A549 (cell line): ENCODE data around the gene MAFG. TPM values are rescaled to one million over a fixed set of nuclear protein-coding genes. Genes with fewer than 3 reads are reported as not detected.

Experiments used
- ATAC-seq, 2 experiments: fragments of 200-7000 bp in 1 of 2; fragments of >200 bp in 1 of 2; cut with Nextera tagmentation in 1 of 2; cut with Tn5 transposase in 1 of 2; 3 replicates each; pipeline versions ENCODE4 v1.8.0 to v1.9.1; 2018 to 2020; ENCODE audit warnings: mild to moderate bottlenecking in 1 of 2, moderate library complexity in 1 of 2
- CTCF ChIA-PET: fragments of 300-600 bp; sonication (Branson Sonifier 250); formaldehyde crosslinking; extraction: SDS; loops from one replicate; lab custom pipeline; 2021; ENCODE audit warnings: antibody characterized with exemption, inconsistent platforms; lab: Yijun Ruan, JAX
- POLR2A ChIA-PET: fragments of 350-600 bp; formaldehyde crosslinking; extraction: SDS; loops from one replicate; lab custom pipeline; 2021; ENCODE audit warnings: antibody characterized with exemption, inconsistent platforms; lab: Yijun Ruan, JAX
- DNase-seq, 2 experiments: peaks; one replicate each; pipeline versions ENCODE4 v3.0.0 to v3.0.0-alpha.2; 2011 to 2016; ENCODE audit warnings: low read depth in 1 of 2, low spot score in 1 of 2
- FAIRE-seq: peaks from 2 replicates; lab custom pipeline; 2011; peaks lifted over from hg19 to GRCh38; lab: Jason Lieb, UNC
- H3K27ac ChIP-seq, 2 experiments: fragments of >200 bp; sonication (Bioruptor Twin); formaldehyde crosslinking; 3 replicates each; pipeline ENCODE4 v1.5.1; 2016 to 2017
- H3K4me1 ChIP-seq: fragments of >200 bp; sonication (Bioruptor Twin); formaldehyde crosslinking; 3 replicates; pipeline ENCODE4 v1.6.1; 2016
- H3K4me2 ChIP-seq: fragments of >200 bp; sonication (Bioruptor Twin); formaldehyde crosslinking; 3 replicates; pipeline ENCODE4 v1.6.1; 2016
- H3K4me3 ChIP-seq: fragments of >200 bp; sonication (Bioruptor Twin); formaldehyde crosslinking; 3 replicates; pipeline ENCODE4 v1.5.1; 2016
- H3K9me3 ChIP-seq: fragments of >200 bp; sonication (Bioruptor Twin); formaldehyde crosslinking; 3 replicates; pipeline ENCODE4 v1.6.1; 2016
- CEBPB ChIP-seq, 2 experiments: fragments of >200 bp in 1 of 2; sonication (Bioruptor Twin) in 1 of 2; formaldehyde crosslinking in 1 of 2; IDR thresholded peaks; 2 replicates each; pipeline ENCODE4 v1.6.1; 2012 to 2016
- CHD2 ChIP-seq: fragments of 150-350 bp; IDR thresholded peaks from 2 replicates; pipeline ENCODE4 v1.6.1; 2014; ENCODE audit warnings: low read length; ENCODE audit not compliant: partially characterized antibody
- CHD4 ChIP-seq: fragments of 200-600 bp; sonication (generic); IDR thresholded peaks from 2 replicates; pipeline ENCODE4 v1.6.1; 2016; ENCODE audit warnings: antibody characterized with exemption, mild to moderate bottlenecking, borderline replicate concordance
- EP300 ChIP-seq, 2 experiments: fragments of >200 bp; sonication (Bioruptor Twin); formaldehyde crosslinking; IDR thresholded peaks; 2 replicates in 1 of 2; 3 replicates in 1 of 2; pipeline ENCODE4 v1.6.1; 2016 to 2017
- FOSL2 ChIP-seq, 2 experiments: fragments of 450-650 bp in 1 of 2; fragments of >200 bp in 1 of 2; sonication (Bioruptor Twin) in 1 of 2; formaldehyde crosslinking; IDR thresholded peaks; 2 replicates each; pipeline versions ENCODE4 v1.5.0 to v1.6.1; 2016 to 2020; ENCODE audit warnings: mild to moderate bottlenecking in 1 of 2, moderate library complexity in 1 of 2
- HEYL ChIP-seq: fragments of 250-450 bp; sonication (Bioruptor Pico); IDR thresholded peaks from 2 replicates; pipeline ENCODE4 v1.8.0; 2021; ENCODE audit warnings: mild to moderate bottlenecking, moderate library complexity
- HOXA7 ChIP-seq: fragments of 250-450 bp; sonication (Bioruptor Pico); IDR thresholded peaks from 2 replicates; pipeline ENCODE4 v1.5.0; 2020; ENCODE audit warnings: mild to moderate bottlenecking, moderate library complexity
- HOXB13 ChIP-seq: fragments of 250-450 bp; sonication (Bioruptor Pico); IDR thresholded peaks from 2 replicates; pipeline ENCODE4 v1.5.0; 2020; ENCODE audit warnings: low read depth, mild to moderate bottlenecking, moderate library complexity
- MAZ ChIP-seq: fragments of 150-350 bp; IDR thresholded peaks from 2 replicates; pipeline ENCODE4 v1.6.1; 2014; ENCODE audit warnings: antibody characterized with exemption, low read depth, low read length, borderline replicate concordance
- POLR2A ChIP-seq: IDR thresholded peaks from 2 replicates; pipeline ENCODE4 v1.6.1; 2012; ENCODE audit warnings: mild to moderate bottlenecking, low read length
- RCOR1 ChIP-seq: fragments of 150-350 bp; IDR thresholded peaks from 2 replicates; pipeline ENCODE4 v1.6.1; 2014; ENCODE audit warnings: antibody characterized with exemption, low read length, low read depth
- RNF2 ChIP-seq: fragments of 200-600 bp; sonication (generic); IDR thresholded peaks from 2 replicates; pipeline ENCODE4 v1.6.1; 2016; ENCODE audit warnings: low read depth, mild to moderate bottlenecking, antibody characterized with exemption, moderate library complexity, borderline replicate concordance
- ZNF302 ChIP-seq: fragments of 250-450 bp; sonication (Bioruptor Pico); IDR thresholded peaks from 2 replicates; pipeline ENCODE4 v1.9.0; 2021; ENCODE audit warnings: inconsistent platforms, mild to moderate bottlenecking, moderate library complexity
- WGBS: methylation state at CpG from one replicate; pipeline ENCODE4 v1.1.6; 2017; ENCODE audit errors: missing lambda C conversion rate; 5-methylcytosine and 5-hydroxymethylcytosine counted together
- polyA plus RNA-seq, 4 experiments: library from polyadenylated mRNA; depleted of rRNA in 3 of 4; stranded (reverse); fragments of >200 nt; fragmentation: RNase III in 1 of 4; extraction: RNeasy Plus Mini Kit Qiagen cat#74134 plus additional on column Dnase treatment in 1 of 4; gene quantifications; 2 replicates in 3 of 4; 3 replicates in 1 of 4; pipeline ENCODE4 v1.2.3, GENCODE V29; 2011 to 2017
- TF ChIP-seq, protein P1 (sequence below): fragments of 250-450 bp; sonication (Bioruptor Pico); IDR thresholded peaks from 2 replicates; pipeline ENCODE4 v1.5.0; 2021; ENCODE audit warnings: mild to moderate bottlenecking, moderate library complexity, borderline replicate concordance
- TF ChIP-seq, protein P2 (sequence below): fragments of 150-350 bp; IDR thresholded peaks from 2 replicates; pipeline ENCODE4 v1.6.1; 2014; ENCODE audit warnings: low read depth, mild to moderate bottlenecking, low read length
- TF ChIP-seq, protein P3 (sequence below): IDR thresholded peaks from 2 replicates; pipeline ENCODE4 v1.6.1; 2012; ENCODE audit warnings: low read depth, borderline replicate concordance
- TF ChIP-seq, protein P4 (sequence below): IDR thresholded peaks from 2 replicates; pipeline ENCODE4 v1.6.1; 2012
- TF ChIP-seq, protein P5 (sequence below): fragments of 200-600 bp; sonication (generic); IDR thresholded peaks from 2 replicates; pipeline ENCODE4 v1.6.1; 2016; ENCODE audit warnings: antibody characterized with exemption, mild to moderate bottlenecking, moderate library complexity
- TF ChIP-seq, protein P6 (sequence below): fragments of 250-450 bp; sonication (Bioruptor Pico); IDR thresholded peaks from 2 replicates; pipeline ENCODE4 v1.5.0; 2020; ENCODE audit warnings: low read depth, mild to moderate bottlenecking, moderate library complexity

The MAFG gene
- polyA plus RNA-seq, 2 of the 4 experiments (the other 2 are of a cell fraction): 47.9 to 57.9 TPM

DNA sequence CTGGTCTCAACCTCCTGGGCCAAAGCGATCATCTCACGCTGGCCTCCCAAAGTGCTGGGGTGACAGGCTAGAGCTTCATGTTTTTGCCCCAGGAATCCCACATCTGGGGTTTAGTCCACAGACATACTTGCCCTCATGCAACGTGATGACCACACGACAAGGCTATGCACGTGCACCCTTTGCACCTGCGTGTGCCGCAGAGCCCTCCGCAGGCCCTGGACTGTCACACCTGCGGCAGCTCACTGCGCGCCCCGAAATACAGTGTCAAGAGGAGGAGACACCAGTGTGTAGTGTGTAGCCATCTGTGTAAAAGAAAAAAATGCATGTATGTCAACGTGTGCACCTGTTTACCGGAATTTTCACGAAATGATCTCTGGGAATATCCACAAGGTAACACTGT is 23.0 kb upstream of the MAFG start:
- no peaks in the 10 kb centered on the region for H3K4me1 ChIP-seq
- TF ChIP-seq HOXB13 (CRISPR knock-in tag): no peak
- TF ChIP-seq, protein P1, sequence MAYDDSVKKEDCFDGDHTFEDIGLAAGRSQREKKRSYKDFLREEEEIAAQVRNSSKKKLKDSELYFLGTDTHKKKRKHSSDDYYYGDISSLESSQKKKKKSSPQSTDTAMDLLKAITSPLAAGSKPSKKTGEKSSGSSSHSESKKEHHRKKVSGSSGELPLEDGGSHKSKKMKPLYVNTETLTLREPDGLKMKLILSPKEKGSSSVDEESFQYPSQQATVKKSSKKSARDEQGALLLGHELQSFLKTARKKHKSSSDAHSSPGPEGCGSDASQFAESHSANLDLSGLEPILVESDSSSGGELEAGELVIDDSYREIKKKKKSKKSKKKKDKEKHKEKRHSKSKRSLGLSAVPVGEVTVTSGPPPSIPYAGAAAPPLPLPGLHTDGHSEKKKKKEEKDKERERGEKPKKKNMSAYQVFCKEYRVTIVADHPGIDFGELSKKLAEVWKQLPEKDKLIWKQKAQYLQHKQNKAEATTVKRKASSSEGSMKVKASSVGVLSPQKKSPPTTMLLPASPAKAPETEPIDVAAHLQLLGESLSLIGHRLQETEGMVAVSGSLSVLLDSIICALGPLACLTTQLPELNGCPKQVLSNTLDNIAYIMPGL: no peak
- no peak for TF ChIP-seq HOXA7 (CRISPR knock-in tag)
- no peak for TF ChIP-seq MAZ
- no peak for TF ChIP-seq POLR2A
- TF ChIP-seq ZNF302: no peak
- TF ChIP-seq HEYL (CRISPR knock-in tag): no peak
- TF ChIP-seq, protein P2, sequence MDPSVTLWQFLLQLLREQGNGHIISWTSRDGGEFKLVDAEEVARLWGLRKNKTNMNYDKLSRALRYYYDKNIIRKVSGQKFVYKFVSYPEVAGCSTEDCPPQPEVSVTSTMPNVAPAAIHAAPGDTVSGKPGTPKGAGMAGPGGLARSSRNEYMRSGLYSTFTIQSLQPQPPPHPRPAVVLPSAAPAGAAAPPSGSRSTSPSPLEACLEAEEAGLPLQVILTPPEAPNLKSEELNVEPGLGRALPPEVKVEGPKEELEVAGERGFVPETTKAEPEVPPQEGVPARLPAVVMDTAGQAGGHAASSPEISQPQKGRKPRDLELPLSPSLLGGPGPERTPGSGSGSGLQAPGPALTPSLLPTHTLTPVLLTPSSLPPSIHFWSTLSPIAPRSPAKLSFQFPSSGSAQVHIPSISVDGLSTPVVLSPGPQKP: no peak
- TF ChIP-seq, all 56 proteins: peak for 0
- FAIRE-seq: no peak
- ATAC-seq: no peak
- DNase-seq: no peak
- Histone ChIP-seq H3K4me3 (no peak overlapping the region), H3K27ac (no peak overlapping the region), H3K9me3 (no peaks in the 10 kb centered on the region), H3K4me2 (no peak overlapping the region)
- 86% methylated on average over 15 of the region's 15 CpGs for WGBS
- POLR2A ChIA-PET: no interaction called here
- CTCF ChIA-PET: interaction anchor here (0.6 to 17.3 kb wide), 8 partner anchors 9 to 149 kb away, joined by 3 to 170 read pairs (median 4); partner anchors contain the start of genes CENPX, LRRC45 and NOTUM

DNA sequence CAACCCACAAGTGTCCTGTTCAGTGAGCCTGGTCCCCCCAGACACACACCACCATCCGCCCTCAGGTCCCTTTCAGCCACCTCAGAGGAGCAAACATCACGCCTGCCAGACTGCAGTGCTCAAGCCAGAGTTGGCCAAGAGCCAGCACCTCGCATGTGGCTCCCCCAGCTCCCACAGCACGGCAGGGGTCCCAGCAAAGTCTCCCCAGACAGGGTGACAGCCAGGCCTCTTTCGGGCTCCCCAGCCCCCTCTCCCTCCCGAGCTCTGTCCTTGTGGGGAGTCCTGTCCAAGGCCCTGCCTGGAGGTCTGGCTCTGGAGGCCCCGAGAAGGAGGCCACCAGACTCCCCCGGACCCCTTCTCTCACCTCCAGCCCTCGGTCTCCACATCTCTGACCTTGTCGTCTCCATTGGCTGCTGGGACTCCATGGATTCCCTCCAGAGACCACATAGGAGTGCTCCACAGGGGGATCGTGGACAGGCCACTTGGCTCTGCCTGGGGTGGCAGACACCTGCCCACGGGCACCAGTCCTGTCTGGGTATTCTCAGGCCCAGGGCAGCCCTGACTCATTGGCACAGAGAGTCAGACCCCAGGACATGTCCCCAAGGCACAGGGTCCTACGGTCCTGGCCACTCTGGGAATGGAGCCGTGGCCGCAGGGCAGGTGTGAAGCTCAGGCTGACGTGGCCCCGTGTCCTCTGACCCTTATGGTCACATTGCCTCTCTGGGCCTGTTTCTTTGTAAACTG is 21.3 kb upstream of the MAFG start:
- Histone ChIP-seq H3K4me2 (no peak overlapping the region), H3K27ac (no peak overlapping the region), H3K4me1 (no peaks in the 10 kb centered on the region), H3K4me3 (no peak overlapping the region)
- POLR2A ChIA-PET: no interaction called here
- no peak for TF ChIP-seq CHD2
- TF ChIP-seq, all 56 proteins: peak for 0
- no peaks in the 10 kb centered on the region for H3K9me3 ChIP-seq
- no peak for FAIRE-seq
- 74% methylated on average over 17 of the region's 17 CpGs for WGBS
- peak in 1 of 2 experiments; percentile 41; a peak in 1 of 6 replicates for ATAC-seq
- CTCF ChIA-PET: interaction anchor here (1.0 to 17.3 kb wide), 5 partner anchors 9 to 72 kb away, joined by 3 to 170 read pairs (median 5); partner anchors contain the start of genes CENPX, LRRC45, NOTUM and PYCR1
- no peak for DNase-seq

DNA sequence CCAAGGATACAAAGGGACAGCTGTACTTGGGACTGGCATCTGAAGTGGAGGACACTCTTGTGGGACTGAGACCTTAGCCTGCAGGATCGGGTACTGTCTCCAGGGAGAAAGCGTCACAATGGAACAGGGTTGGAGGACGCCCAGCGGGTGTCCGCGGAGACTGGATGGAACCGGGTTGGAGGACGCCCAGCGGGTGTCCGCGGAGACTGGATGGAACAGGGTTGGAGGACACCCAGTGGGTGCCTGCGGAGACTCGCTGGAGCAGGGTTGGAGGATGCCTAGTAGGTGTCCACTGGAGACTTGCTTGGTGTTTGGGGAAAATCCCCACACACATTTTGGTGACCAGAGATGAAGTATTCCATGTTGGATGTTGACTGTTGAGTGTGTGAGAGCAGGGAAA is 19.7 kb upstream of the MAFG start, which contains the start of gene MYADML2:
MYADML2 (minus strand) TSS at position 45 of the 400 bp plus-strand sequence. CDS start 5,492 bp downstream, outside the sequence.
- DNase-seq: no peak
- FAIRE-seq: no peak
- POLR2A ChIA-PET: no interaction called here
- H3K27ac ChIP-seq: no peak within 1 kb of the TSS
- 86% methylated on average over 13 of the region's 13 CpGs for WGBS
- H3K9me3 ChIP-seq: no peaks in the 10 kb centered on the region
- H3K4me3 ChIP-seq: no peak within 1 kb of the TSS
- no peak within 1 kb of the TSS for H3K4me2 ChIP-seq
- no peak for ATAC-seq
- TF ChIP-seq RCOR1: no peak
- TF ChIP-seq, protein P3, sequence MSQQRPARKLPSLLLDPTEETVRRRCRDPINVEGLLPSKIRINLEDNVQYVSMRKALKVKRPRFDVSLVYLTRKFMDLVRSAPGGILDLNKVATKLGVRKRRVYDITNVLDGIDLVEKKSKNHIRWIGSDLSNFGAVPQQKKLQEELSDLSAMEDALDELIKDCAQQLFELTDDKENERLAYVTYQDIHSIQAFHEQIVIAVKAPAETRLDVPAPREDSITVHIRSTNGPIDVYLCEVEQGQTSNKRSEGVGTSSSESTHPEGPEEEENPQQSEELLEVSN: no peak
- TF ChIP-seq, protein P4, sequence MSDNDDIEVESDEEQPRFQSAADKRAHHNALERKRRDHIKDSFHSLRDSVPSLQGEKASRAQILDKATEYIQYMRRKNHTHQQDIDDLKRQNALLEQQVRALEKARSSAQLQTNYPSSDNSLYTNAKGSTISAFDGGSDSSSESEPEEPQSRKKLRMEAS: no peak
- no peak for TF ChIP-seq CEBPB (IDR thresholded peaks at IDR 0.05)
- TF ChIP-seq HOXA7 (CRISPR knock-in tag): no peak
- no peak for TF ChIP-seq CHD2
- TF ChIP-seq, protein P5, sequence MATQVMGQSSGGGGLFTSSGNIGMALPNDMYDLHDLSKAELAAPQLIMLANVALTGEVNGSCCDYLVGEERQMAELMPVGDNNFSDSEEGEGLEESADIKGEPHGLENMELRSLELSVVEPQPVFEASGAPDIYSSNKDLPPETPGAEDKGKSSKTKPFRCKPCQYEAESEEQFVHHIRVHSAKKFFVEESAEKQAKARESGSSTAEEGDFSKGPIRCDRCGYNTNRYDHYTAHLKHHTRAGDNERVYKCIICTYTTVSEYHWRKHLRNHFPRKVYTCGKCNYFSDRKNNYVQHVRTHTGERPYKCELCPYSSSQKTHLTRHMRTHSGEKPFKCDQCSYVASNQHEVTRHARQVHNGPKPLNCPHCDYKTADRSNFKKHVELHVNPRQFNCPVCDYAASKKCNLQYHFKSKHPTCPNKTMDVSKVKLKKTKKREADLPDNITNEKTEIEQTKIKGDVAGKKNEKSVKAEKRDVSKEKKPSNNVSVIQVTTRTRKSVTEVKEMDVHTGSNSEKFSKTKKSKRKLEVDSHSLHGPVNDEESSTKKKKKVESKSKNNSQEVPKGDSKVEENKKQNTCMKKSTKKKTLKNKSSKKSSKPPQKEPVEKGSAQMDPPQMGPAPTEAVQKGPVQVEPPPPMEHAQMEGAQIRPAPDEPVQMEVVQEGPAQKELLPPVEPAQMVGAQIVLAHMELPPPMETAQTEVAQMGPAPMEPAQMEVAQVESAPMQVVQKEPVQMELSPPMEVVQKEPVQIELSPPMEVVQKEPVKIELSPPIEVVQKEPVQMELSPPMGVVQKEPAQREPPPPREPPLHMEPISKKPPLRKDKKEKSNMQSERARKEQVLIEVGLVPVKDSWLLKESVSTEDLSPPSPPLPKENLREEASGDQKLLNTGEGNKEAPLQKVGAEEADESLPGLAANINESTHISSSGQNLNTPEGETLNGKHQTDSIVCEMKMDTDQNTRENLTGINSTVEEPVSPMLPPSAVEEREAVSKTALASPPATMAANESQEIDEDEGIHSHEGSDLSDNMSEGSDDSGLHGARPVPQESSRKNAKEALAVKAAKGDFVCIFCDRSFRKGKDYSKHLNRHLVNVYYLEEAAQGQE: no peak
- TF ChIP-seq EP300 (IDR thresholded peaks at IDR 0.05): no peak
- TF ChIP-seq, protein P2: no peak
- TF ChIP-seq CHD4: no peak
- TF ChIP-seq RNF2: no peak
- TF ChIP-seq, protein P6, sequence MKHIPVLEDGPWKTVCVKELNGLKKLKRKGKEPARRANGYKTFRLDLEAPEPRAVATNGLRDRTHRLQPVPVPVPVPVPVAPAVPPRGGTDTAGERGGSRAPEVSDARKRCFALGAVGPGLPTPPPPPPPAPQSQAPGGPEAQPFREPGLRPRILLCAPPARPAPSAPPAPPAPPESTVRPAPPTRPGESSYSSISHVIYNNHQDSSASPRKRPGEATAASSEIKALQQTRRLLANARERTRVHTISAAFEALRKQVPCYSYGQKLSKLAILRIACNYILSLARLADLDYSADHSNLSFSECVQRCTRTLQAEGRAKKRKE (CRISPR knock-in tag): no peak
- TF ChIP-seq FOSL2 (IDR thresholded peaks at IDR 0.05): no peak
- TF ChIP-seq FOSL2 (CRISPR knock-in tag; IDR thresholded peaks at IDR 0.05): no peak
- TF ChIP-seq, all 56 proteins: peak for 0
- H3K4me1 ChIP-seq: no peaks in the 10 kb centered on the region
- CTCF ChIA-PET: interaction anchor here (10.8 to 17.3 kb wide), 2 partner anchors 14 to 74 kb away, joined by 116 to 170 read pairs; partner anchors contain the start of genes CENPX, LRRC45 and NOTUM
